Urothelium cell line (cell line): ENCODE measurements around the gene KRT38.
A peak's percentile ranks its signal among the peaks of the same experiment; 100 is the strongest.

ENCODE experiments used
- DNase-seq: peaks from one replicate; pipeline ENCODE4 v3.0.0; 2011; ENCODE audit warnings: low spot score, mixed read lengths
- FAIRE-seq: peaks from 2 replicates; lab custom pipeline; 2011; peaks lifted over from hg19 to GRCh38; lab: Jason Lieb, UNC

The KRT38 gene

GRCh38 chr17:41440531-41441033 is at the start of gene KRT38:
Gene KRT38 (minus strand): TSS chr17:41440983. CDS start chr17:41440921, 62 bp downstream.
- no peak for FAIRE-seq
- DNase-seq = no peak

DNA sequence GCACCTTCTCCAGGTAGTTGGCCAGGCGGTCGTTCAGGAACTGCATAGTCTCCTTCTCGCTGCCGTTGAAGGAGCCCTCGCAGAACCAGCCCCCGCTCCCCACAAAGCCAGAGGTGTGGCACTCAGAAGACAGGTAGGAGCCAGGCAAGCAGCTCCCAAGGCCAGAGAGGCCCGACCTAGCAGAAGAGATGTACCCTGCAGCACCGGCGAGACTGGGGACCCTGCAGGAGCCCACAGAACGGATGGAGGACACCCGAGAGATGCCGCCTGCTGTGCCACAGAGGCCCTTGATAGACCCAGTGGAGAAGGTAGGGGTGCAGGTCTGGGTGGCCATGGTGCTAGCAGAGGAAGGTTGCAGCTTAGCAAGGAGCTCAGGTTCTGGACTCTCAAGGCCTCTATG is 48.7 kb upstream of the KRT38 start, which contains the start of gene KRT36:
Gene KRT36, minus strand, starts transcription at position 380 of the 400 bp plus-strand sequence. Its CDS starts 46 bp downstream, at position 334.
- DNase-seq = no peak
- FAIRE-seq = no peak

GRCh38 chr17:41486809-41487530 is 46.2 kb upstream of the KRT38 start:
- peak; percentile 52 for FAIRE-seq
- no peak for DNase-seq

- DNase-seq (no peak), FAIRE-seq (no peak)
Observed at GRCh38 chr17:41486316-41486715, 45.5 kb upstream of the KRT38 start.

- FAIRE-seq (no peak), DNase-seq (no peak)
Observed at GRCh38 chr17:41484920-41485904, 44.4 kb upstream of the KRT38 start.

DNA sequence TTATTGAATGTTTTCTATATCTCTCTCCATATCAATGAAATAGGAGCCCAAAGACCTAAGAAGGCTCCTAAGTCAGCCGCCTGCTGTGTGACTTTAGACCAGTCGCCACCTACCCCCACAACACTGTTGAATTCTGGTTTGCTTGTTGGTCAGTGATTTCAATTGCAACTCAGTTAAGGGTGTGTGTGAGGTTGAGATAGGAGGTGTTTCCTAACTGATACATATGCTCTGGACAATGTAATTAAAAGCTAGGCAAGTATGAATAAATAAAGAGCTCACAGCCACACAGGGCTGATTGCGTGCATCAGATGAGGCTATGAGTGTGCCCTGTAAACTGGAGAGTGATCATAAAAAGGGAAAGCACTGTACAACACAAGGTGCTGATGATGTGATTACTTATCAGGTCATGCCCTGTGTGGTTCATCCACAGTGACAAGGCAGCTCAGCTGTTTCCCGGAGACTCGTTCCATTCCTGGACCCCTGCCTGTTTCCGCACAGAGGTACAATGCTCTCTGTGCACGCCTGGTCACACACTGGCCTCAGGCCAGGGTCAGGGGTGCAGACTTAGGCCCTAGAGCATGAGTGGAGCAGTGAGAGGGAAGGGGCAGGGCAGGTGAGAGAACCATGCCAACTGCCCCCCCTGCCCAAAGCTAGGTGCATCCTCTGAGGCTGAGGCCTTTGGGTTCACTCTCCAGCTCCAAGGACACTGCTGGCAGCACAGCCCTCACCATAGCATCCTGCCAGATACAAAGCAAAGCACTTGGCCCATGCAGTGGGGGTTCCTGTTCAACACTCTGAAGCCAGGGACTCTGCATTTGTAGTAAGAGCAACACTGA is 43.4 kb upstream of the KRT38 start:
- no peak for FAIRE-seq
- no peak for DNase-seq

- DNase-seq (no peak), FAIRE-seq (no peak)
Observed at GRCh38 chr17:41483531-41483930, 42.7 kb upstream of the KRT38 start.

DNA sequence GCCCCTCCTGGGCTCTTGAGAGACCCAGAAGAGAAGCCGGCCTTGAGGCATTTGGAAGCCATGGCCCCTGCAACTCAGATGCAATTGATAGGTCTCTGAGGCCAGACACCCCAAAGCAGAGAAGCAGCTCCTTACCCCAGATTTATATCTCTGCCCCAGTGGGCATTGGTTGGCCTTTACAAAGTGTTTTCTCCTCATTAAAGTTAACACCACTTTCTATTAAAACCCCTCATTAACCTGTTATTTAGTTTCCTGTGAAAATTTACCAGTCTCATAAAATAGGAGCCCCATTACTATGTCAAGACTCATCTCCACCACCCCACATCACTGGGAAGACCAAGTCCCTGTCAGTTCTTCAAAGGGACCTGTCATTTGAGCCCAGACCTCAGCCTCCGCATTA is 40.3 kb upstream of the KRT38 start, which contains the start of gene KRT35:
Gene KRT35, minus strand, starts transcription at position 116 of the 400 bp plus-strand sequence. Its CDS starts 54 bp downstream, at position 62.
- DNase-seq (no peak), FAIRE-seq (no peak)

- FAIRE-seq (no peak), DNase-seq (no peak)
Observed at GRCh38 chr17:41480581-41480980, 39.8 kb upstream of the KRT38 start.

DNA sequence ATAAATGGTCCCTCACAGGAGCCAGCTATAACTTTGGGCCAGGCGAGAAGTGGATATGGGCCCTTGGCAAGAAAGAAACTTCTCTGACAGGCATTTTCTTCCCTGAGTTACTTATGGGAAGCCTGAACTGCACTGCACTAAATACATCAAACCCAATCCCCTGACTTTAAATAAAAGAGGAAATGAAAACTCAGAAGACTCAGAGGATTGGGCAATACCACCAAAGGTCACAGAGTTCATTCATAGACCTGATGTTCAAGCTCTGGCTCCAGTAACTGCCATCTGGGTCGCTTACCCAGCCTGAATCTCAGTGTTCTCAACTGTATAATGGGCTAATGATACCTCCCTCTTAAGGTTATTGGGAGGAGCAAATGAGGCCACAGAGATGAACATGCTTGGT is 39.4 kb upstream of the KRT38 start:
- no peak for FAIRE-seq
- DNase-seq = no peak

DNA sequence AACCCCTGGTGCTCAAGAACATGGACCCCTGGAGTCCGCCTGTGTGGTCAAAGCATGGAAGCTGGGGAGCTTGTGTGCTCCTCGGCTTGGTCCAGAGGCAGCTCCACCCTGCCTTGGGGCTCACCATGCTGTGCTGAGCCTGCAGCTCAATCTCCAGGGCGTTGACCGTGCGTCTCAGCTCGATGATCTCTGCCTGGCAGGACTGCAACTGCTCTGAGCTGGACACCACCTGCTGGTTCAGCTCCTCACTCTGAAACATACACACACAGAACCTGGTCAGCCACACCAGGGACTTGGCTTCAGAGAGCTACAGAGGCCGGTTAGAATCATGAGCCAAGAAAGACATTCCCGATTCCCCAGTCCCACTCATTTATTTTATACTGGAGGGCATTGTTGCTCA is 37.5 kb upstream of the KRT38 start:
- DNase-seq (no peak), FAIRE-seq (no peak)

DNA sequence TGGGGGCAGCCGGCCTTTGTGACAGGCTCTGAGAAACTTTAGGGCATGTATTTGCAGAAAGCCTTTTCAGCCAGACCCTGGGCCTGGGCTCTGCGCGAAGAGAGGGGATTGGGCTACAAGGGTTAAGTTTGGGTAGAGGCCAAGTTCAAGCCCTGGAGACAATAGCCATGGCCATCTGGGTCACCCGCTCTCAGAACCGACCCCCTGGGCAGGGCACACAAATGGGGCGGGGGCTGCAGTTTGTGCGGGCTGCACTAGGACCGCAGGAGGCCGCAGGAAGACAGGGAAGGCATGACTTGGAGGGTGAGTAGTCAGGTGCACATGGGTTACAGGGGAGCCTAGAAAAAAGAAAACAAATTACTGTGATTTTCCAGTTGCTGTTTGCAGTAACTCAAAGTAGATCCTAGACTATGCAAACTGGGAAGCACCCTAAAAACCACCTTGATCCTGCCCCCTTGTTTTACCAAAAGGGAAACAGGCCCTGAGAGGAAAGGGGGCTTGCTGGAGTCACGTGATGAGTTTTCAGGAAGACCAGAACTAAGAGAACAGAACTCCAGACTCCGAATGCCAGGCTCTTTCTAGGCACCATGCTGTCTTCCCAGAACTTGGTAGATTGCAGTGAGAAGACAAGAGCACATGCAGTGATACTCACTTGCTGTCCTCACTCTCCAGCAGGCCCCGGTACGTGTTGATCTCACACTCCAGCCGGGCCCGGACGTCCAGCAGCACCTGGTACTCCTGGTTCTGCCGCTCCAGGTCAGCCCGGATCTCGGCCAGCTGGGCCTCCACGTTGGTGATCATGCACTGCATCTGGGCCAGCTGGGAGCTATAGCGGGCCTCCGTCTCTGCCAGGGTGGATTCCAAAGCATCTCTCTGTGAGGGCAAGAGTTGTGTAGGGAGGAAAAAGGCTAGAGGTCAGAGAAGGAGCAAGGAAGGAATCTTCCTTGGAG is 36.4 kb upstream of the KRT38 start:
- DNase-seq (no peak), FAIRE-seq (no peak)

- FAIRE-seq (no peak), DNase-seq (no peak)
Observed at GRCh38 chr17:41475421-41475820, 34.6 kb upstream of the KRT38 start.

- FAIRE-seq = no peak
- no peak for DNase-seq
Observed at GRCh38 chr17:41474863-41475262, 34.1 kb upstream of the KRT38 start.

DNA sequence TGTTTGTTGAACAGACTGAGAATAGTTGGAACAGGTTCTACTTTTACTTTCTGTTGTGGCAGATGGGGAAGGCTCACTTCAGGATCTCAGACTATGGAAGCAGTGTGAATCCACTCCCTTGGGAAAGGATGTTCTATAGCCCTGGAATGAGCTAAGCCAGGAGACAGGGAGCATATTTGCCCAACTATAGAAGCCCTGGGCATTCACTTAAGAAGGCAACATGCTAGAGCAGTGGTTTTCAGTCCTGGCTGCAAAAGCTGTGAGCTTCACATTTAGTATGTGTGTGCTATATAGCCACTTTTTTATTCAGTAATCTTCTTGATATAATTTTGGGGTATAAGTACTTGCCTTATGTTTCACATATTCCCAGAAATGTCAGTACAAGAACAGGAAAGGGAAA is 27.6 kb upstream of the KRT38 start:
- FAIRE-seq = no peak
- DNase-seq = no peak

DNA sequence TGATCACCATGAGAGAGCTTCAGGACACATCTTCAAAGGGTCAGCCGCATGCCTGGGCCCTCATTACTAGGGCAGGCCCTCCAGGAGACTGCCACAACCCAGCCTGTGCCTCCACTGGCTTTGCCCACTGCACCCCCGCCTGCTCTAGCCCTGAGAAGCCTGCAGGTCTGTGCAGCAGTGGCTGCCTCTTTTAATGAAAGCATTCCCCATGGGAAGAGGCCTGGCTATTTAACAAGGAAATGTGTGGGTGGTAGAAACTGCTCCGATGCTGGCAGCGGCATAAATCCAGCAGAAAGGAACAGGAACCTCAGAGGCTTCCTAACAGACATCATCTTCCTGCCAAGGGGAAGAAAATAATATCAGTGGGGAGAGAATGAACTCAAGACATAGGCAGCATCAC is 26.8 kb upstream of the KRT38 start:
- DNase-seq (no peak), FAIRE-seq (no peak)

- FAIRE-seq (no peak), DNase-seq (no peak)
Observed at GRCh38 chr17:41466988-41467387, 26.2 kb upstream of the KRT38 start, which contains the start of gene KRT32. Gene KRT32 (minus strand): TSS chr17:41467386. CDS start chr17:41467325, 61 bp downstream.

DNA sequence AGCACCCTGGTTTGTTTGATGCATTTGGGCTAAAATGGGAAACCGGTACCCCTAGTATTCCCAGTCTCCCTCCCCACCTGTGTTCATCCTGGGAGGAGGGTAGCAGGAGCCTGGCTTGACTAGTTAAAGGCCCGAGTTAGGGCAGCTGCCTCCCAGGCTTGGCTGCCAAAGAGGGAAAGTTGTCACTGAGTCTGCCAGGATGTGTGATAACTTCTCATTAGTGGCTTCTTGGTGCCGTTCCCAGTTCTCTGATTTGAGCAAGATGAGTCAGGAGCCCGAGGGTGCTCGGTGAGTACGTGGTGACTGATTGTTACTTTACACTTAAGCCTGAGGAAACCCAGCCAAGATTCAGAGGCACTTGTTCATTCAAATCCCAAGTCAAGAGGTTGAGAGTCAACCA is 23.9 kb upstream of the KRT38 start:
- FAIRE-seq = no peak

DNA sequence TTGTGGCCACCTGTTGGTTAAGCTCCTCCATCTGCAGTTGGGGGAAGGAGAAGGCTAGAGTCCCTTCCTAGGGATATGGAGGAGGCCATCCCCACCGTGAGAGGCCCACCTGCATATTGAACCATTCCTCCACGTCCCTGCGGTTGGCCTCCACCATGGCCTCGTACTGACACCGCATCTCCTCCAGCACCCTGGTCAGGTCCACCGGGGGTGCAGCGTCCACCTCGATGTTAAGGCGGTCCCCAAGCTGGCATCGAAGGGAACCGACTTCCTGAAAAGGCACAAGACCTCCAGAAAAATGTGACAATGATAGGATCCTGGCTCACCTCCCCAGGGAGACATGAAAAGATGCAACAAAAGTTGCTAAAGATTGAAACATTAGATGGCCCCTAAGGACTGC is 23.4 kb upstream of the KRT38 start:
- FAIRE-seq (no peak), DNase-seq (no peak)

More for the DNA sequence above, 23.9 kb upstream of the KRT38 start:
- DNase-seq = peak; percentile 78
